Measurements from ENCODE around the gene DPP10.

- TF ChIP-seq CTCF (IDR thresholded peaks at IDR 0.05): no peak
- TF ChIP-seq POLR2A (IDR thresholded peaks at IDR 0.05): no peak
- TF ChIP-seq EP300 (IDR thresholded peaks at IDR 0.05): no peak
Measured at GRCh38 chr2:114651933-114652332, 209.5 kb downstream of the DPP10 start.
